Duodenal mucosa (tissue), 2 donors: ENCODE results near the gene TXNDC17.

Experiments
- H3K27ac ChIP-seq: one replicate; pipeline ENCODE4 v1.7.0; 2013; ENCODE audit warnings: low read depth, low read length
- H3K27me3 ChIP-seq, 2 donors: one replicate each; pipeline ENCODE4 v1.7.0; 2013; ENCODE audit warnings: low read length in 2 of 2, control low read depth in 1 of 2; ENCODE audit not compliant: insufficient read depth in 2 of 2, control insufficient read depth in 1 of 2
- H3K36me3 ChIP-seq, 2 donors: one replicate each; pipeline ENCODE4 v1.7.0; 2013; ENCODE audit warnings: low read length in 2 of 2, control low read depth in 1 of 2; ENCODE audit not compliant: insufficient read depth in 2 of 2, control insufficient read depth in 1 of 2
- H3K4me1 ChIP-seq, 2 donors: one replicate each; pipeline ENCODE4 v1.7.0; 2013; ENCODE audit warnings: low read length in 2 of 2, control low read depth in 1 of 2; ENCODE audit not compliant: insufficient read depth in 2 of 2, control insufficient read depth in 1 of 2
- H3K4me3 ChIP-seq, 2 donors: one replicate each; pipeline ENCODE4 v1.7.0; 2013; ENCODE audit warnings: low read length in 2 of 2, low read depth in 1 of 2
- H3K9ac ChIP-seq, 2 donors: one replicate each; pipeline ENCODE4 v1.7.0; 2013; ENCODE audit warnings: low read length in 2 of 2, low read depth in 1 of 2
- H3K9me3 ChIP-seq, 2 donors: one replicate each; pipeline ENCODE4 v1.7.0; 2013; ENCODE audit warnings: low read length in 2 of 2, control low read depth in 1 of 2; ENCODE audit not compliant: control insufficient read depth in 1 of 2

TXNDC17 gene

DNA sequence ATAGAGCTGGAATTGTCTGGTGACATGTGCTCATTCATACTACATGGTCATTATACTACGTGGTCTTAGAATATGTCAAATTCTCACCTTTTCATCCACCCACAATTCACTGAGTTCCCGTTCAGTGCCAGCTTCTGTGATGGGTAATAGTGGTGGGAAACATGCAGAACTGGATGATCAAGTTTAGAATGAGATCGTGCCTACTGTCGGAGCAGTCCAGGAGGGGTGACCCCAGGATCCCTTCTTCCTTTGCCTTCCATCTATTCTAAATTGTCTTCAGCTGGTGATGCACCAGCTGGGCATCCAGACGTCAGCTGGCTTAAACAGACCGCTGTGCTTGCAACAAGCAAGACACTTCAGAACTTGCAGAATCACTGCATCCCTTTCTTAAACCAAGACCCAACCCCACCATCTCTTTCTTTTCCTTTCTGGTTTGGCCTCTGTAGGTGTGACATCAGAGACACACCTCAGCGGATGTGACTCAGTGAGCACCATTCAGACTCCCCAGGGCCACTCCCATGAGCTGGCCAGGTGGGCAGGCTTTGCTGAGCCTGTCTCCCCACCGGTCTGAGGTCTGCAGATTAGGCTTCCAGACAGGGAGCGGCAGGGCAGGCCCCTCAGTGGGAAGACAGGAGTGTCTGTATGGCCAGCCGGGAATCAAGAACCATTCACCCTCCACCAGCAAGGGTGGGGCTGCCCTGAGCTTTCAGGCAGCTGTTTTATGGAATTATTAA, 28.8 kb downstream of the TXNDC17 start:
- no peaks in the 10 kb centered on the region for H3K4me1 ChIP-seq
- no peak overlapping the region for H3K4me3 ChIP-seq
- no peaks in the 10 kb centered on the region for H3K9me3 ChIP-seq
- H3K27ac ChIP-seq: no peak overlapping the region
- H3K36me3 ChIP-seq: no peaks in the 10 kb centered on the region
- H3K9ac ChIP-seq: no peak overlapping the region
- H3K27me3 ChIP-seq: peaks cover 0 to 5% of the 10 kb centered on the region in 2 donors

DNA sequence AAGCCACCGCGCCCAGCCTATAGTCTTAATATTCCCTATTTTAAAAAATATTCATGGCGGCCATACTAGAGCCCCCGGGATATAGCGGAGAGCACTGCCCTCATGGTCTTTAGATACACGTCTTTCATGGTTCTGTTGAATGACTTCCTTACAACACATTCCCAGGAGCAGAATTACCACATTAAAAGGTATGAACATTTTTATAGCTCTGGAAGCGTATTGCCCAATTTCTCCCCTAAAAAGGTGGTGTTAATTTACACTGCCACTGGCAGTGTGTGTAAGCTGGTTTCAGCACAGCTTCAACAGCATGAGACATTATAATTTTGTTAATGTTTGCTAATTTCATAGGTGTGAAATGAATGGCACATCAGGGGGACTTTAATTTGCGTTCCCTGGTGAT, 29.7 kb downstream of the TXNDC17 start:
- Histone ChIP-seq H3K27ac (no peak overlapping the region), H3K27me3 (peaks cover 0 to 5% of the 10 kb centered on the region in 2 donors), H3K36me3 (no peaks in the 10 kb centered on the region), H3K4me3 (no peak overlapping the region), H3K4me1 (no peaks in the 10 kb centered on the region), H3K9me3 (no peaks in the 10 kb centered on the region), H3K9ac (no peak overlapping the region)

DNA sequence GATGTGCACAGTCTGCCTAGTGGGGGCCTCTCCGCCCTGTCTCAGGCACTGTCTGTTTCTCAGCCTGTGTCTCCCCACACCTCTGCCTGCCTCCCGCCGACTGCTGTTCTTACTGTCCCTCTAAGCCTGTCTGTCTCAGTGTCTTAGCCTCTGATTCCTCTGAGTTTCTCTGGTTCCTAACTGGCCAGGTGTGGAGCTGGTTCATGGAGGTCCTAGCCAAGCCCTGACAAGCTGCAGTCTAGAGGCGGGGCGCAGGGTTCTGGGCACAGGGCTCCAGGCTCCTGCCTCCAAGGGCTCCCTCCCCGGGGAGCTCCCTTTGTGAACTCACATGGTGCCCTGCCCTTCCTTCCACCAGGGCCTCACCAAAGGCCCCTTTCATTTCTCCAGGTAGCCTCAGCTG, 30.1 kb downstream of the TXNDC17 start:
- H3K9me3 ChIP-seq: no peaks in the 10 kb centered on the region
- no peaks in the 10 kb centered on the region for H3K4me1 ChIP-seq
- H3K27ac ChIP-seq: no peak overlapping the region
- H3K36me3 ChIP-seq: no peaks in the 10 kb centered on the region
- H3K27me3 ChIP-seq: peaks cover 0 to 5% of the 10 kb centered on the region in 2 donors
- H3K4me3 ChIP-seq: no peak overlapping the region
- no peak overlapping the region for H3K9ac ChIP-seq

DNA sequence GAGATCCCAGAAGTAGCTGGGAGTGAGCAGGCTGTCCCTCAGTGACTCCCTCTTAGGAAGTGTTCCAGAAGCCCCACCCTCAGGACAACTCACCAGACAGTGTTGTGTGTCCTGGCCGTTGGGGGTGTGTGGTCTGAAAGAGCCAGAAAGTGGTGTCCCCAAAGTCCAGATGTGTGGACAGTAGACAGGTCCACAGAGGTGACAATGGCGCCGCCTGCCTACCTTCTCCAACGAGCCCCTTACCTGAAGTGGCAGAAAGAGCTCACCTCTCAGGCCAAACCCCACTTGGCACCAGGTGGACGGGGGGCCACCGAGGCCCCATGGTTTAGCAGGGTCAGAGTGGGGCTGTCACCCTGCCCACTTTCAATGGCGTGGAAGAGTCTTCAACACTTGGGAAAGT, 30.6 kb downstream of the TXNDC17 start:
- no peak overlapping the region for H3K27ac ChIP-seq
- H3K27me3 ChIP-seq: peaks cover 0 to 5% of the 10 kb centered on the region in 2 donors
- H3K36me3 ChIP-seq: no peaks in the 10 kb centered on the region
- no peak overlapping the region for H3K4me3 ChIP-seq
- no peaks in the 10 kb centered on the region for H3K9me3 ChIP-seq
- no peak overlapping the region for H3K9ac ChIP-seq
- H3K4me1 ChIP-seq: no peaks in the 10 kb centered on the region

DNA sequence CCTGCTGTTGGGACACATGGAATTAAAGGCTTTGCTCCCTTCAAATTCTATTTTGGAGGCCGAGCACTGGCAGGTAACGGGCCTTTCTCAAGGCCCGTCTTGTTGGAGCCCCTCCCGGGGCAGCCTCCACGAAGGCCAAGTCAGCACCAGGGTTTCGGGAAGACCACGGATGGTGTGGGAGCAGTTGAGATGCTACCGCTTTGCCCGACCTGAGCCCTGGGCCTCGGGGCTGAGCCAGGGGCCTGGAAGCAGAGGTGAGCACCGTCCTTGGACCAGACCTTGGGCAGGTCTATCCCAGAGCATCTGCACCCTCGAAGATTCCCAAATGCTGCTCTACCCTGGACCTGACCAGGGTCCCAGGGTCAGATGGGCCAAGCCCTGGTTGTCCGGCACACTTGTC, 33.7 kb downstream of the TXNDC17 start:
- no peak overlapping the region for H3K9ac ChIP-seq
- H3K9me3 ChIP-seq: no peaks in the 10 kb centered on the region
- peaks cover 2 to 6% of the 10 kb centered on the region in 2 donors for H3K27me3 ChIP-seq
- H3K27ac ChIP-seq: no peak overlapping the region
- no peaks in the 10 kb centered on the region for H3K36me3 ChIP-seq
- no peaks in the 10 kb centered on the region for H3K4me1 ChIP-seq
- no peak overlapping the region for H3K4me3 ChIP-seq

DNA sequence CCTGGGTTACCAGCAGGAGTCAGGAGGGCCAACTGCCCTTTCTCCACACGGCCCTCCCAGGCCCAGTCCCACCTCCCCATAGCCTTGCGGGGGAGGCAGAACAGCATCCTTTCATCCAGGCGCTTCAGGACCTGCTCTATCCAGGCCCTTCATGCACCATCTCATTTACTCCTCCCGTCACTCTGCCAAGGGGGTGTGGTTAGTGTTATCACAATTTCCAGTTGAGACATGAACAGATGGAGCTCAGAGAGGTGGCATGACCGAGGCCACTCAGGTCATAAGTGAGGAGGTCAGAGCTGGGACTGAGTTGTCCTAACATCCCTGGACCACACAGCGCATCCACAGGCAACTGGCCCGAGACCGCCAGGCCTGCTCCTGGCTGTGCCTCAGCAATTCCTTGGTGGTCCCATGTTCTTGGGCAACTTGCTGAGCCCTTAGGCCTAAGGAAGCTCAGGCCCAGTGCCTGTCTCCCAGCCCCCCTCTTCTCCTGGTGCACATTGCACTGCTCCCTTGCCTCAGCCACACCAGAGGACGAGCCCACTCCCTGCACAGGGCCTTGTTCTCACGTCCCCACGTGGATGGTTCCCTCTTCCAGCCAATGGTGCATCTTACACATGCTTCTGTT, 34.5 kb downstream of the TXNDC17 start:
- Histone ChIP-seq H3K9ac (no peak overlapping the region), H3K9me3 (no peaks in the 10 kb centered on the region), H3K27me3 (peaks cover 0 to 6% of the 10 kb centered on the region in 2 donors), H3K36me3 (no peaks in the 10 kb centered on the region), H3K4me1 (no peaks in the 10 kb centered on the region), H3K4me3 (no peak overlapping the region), H3K27ac (no peak overlapping the region)

DNA sequence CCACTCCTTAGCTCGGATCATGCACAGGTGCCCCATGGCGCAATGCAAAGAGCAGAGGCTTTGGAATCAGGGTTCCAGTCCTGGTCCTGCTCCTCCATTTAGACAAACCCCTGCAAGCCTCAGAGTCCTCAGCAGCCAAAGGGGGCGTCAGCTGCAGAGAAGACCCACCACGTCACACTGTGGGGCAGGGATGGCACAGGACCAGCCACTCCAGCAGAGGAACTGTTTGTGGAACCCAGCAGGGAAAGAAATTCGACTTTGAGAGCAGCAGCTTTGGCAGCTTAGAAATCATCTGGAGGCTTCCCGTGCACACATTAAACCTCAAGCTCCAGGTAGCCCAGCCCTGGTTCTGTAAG, 35.9 kb downstream of the TXNDC17 start:
- H3K27me3 ChIP-seq: peaks cover 0 to 6% of the 10 kb centered on the region in 2 donors
- H3K4me1 ChIP-seq: no peaks in the 10 kb centered on the region
- no peak overlapping the region for H3K27ac ChIP-seq

DNA sequence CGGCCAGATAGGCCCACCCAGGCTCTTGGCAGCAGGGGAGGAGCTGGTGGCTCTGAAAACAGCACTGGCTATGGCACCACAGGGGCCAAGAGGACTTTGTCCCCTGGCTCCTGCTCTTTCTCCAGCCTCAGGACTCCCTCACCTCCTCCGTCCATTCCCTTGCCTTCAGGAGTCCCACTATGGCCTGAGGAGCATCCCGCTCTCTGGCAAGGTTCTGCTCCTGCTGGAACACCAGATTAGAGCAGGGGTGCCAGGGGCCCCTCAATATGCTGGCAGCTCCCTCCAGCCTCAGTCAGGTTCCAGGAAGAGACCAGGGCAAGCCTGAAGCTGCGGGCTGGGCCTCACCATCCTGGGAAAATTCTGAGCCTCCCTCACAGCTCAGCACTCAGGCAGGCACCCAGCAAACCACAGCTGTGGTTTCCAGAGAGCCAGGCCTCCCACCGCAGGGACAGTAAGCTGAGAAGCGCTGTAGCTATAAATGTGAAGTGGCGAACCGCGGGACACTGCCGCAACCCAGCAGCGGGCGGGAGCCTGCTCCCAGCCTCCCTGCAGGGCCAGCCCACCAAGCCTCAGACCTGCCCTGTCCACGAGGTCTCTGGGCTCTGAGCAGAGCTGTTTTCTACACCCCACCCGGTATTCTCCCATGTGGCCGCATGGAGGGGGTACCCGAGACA, 36.4 kb downstream of the TXNDC17 start:
- H3K27ac ChIP-seq: no peak overlapping the region

More for the DNA sequence above, 35.9 kb downstream of the TXNDC17 start:
- Histone ChIP-seq H3K9ac (no peak overlapping the region), H3K9me3 (no peaks in the 10 kb centered on the region), H3K4me3 (no peak overlapping the region), H3K36me3 (no peaks in the 10 kb centered on the region)

DNA sequence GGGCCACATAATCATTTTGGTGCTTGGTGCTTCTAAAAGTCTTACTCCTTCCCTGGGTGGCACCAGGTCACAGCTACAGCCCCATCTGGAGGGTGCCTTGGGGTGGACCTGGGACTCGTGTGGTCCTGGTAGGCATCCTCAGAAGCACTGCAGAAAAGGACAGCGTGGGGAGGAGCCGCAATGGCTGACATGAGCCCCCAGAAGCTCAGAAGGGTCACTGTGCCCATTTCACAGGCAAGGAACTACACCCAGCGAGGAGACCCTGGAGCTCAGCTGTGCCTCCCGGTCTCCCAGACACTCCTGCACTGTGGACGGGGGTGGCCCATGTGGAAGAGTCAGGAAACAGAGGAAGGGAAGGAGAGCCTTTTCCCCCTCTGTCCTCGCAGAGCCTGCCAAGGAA, 37.1 kb downstream of the TXNDC17 start:
- H3K36me3 ChIP-seq: no peaks in the 10 kb centered on the region
- no peak overlapping the region for H3K27ac ChIP-seq
- no peaks in the 10 kb centered on the region for H3K9me3 ChIP-seq
- no peaks in the 10 kb centered on the region for H3K4me1 ChIP-seq
- H3K4me3 ChIP-seq: no peak overlapping the region
- H3K9ac ChIP-seq: no peak overlapping the region
- H3K27me3 ChIP-seq: peaks cover 0 to 6% of the 10 kb centered on the region in 2 donors

More for the DNA sequence above, 36.4 kb downstream of the TXNDC17 start:
- H3K4me3 ChIP-seq: no peak overlapping the region
- H3K9me3 ChIP-seq: no peaks in the 10 kb centered on the region
- H3K9ac ChIP-seq: no peak overlapping the region
- H3K4me1 ChIP-seq: no peaks in the 10 kb centered on the region
- peaks cover 0 to 6% of the 10 kb centered on the region in 2 donors for H3K27me3 ChIP-seq
- H3K36me3 ChIP-seq: no peaks in the 10 kb centered on the region

DNA sequence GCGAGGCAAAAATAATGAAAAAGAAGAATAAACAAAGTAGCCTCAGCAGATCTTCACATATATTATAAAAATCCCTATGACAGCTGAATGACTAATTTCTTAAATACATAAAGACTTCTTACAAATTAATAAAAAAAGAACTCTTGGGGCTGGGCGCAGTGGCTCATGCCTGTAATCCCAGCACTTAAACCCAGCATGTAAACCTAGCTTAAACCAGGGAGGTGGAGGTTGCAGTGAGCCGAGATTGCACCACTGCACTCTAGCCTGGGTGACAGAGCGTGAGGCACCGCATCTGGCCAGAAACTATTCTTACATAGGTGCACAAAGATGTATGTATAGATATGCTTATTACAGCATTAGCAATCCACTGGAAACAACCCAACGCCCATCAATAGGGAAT, 38.4 kb downstream of the TXNDC17 start:
- H3K9ac ChIP-seq: no peak overlapping the region
- H3K9me3 ChIP-seq: no peaks in the 10 kb centered on the region
- no peak overlapping the region for H3K4me3 ChIP-seq
- peaks cover 0 to 6% of the 10 kb centered on the region in 2 donors for H3K27me3 ChIP-seq
- no peak overlapping the region for H3K27ac ChIP-seq
- no peaks in the 10 kb centered on the region for H3K4me1 ChIP-seq
- no peaks in the 10 kb centered on the region for H3K36me3 ChIP-seq
